HEK293 (cell line): ENCODE measurements around the gene TLK1.
A peak's percentile ranks its signal among the peaks of the same experiment; 100 is the strongest.

Experiments used
- CTCF ChIA-PET: fragments of 350-600 bp; formaldehyde crosslinking; extraction: SDS; loops from one replicate; lab custom pipeline; 2021; ENCODE audit warnings: antibody characterized with exemption; lab: Yijun Ruan, JAX
- POLR2A ChIA-PET: fragments of 300-600 bp; formaldehyde crosslinking; extraction: SDS; loops from one replicate; lab custom pipeline; 2020; ENCODE audit warnings: antibody characterized with exemption, inconsistent platforms; lab: Yijun Ruan, JAX
- H3K27ac ChIP-seq: fragments of 200-500 bp; sonication (Bioruptor generic); 2 replicates; pipeline ENCODE4 v1.5.1; 2014; ENCODE audit warnings: low read depth, low read length, control low read depth, inconsistent platforms; ENCODE audit errors: extremely low read depth
- H3K36me3 ChIP-seq, 2 experiments: fragments of 200-500 bp in 1 of 2; sonication (Bioruptor generic) in 1 of 2; 1 replicate in 1 of 2; 2 replicates in 1 of 2; pipeline ENCODE4 v1.5.1; 2014 to 2017; ENCODE audit warnings: inconsistent platforms in 2 of 2, low read length in 2 of 2; ENCODE audit not compliant: control insufficient read depth in 2 of 2, insufficient read depth in 1 of 2
- H3K4me1 ChIP-seq: fragments of 200-500 bp; sonication (Bioruptor generic); 2 replicates; pipeline ENCODE4 v1.5.1; 2014; ENCODE audit warnings: mild to moderate bottlenecking, low read length, inconsistent platforms; ENCODE audit not compliant: control insufficient read depth, insufficient read depth
- H3K4me3 ChIP-seq: 2 replicates; pipeline ENCODE4 v1.5.1; 2011; ENCODE audit warnings: low read depth, mild to moderate bottlenecking, control low read depth, low read length, moderate library complexity
- H3K9me3 ChIP-seq: fragments of 200-500 bp; sonication (Bioruptor generic); 2 replicates; pipeline ENCODE4 v1.5.1; 2014; ENCODE audit warnings: low read depth, low read length, inconsistent platforms; ENCODE audit not compliant: control insufficient read depth, insufficient read depth
- EGR2 ChIP-seq: fragments of 450-650 bp; formaldehyde crosslinking; IDR thresholded peaks from 2 replicates; pipeline ENCODE4 v1.5.1; 2016; ENCODE audit warnings: low read depth, missing biosample characterization, missing genetic modification characterization
- HIC1 ChIP-seq: fragments of 450-650 bp; formaldehyde crosslinking; IDR thresholded peaks from 2 replicates; pipeline ENCODE4 v1.5.1; 2016; ENCODE audit warnings: missing biosample characterization, missing genetic modification characterization
- HOXA7 ChIP-seq: sonication (generic); formaldehyde crosslinking; IDR thresholded peaks from 2 replicates; pipeline ENCODE4 v1.8.1; 2022; ENCODE audit warnings: missing genetic modification reagents, borderline replicate concordance
- HOXD13 ChIP-seq: sonication (generic); formaldehyde crosslinking; IDR thresholded peaks from 2 replicates; pipeline ENCODE4 v1.8.0; 2022; ENCODE audit warnings: missing genetic modification reagents, borderline replicate concordance
- KLF9 ChIP-seq: fragments of 450-650 bp; formaldehyde crosslinking; IDR thresholded peaks from 2 replicates; pipeline ENCODE4 v1.5.1; 2016; ENCODE audit warnings: missing biosample characterization, missing genetic modification characterization, low read depth
- PRDM6 ChIP-seq: fragments of 450-650 bp; formaldehyde crosslinking; IDR thresholded peaks from 2 replicates; pipeline ENCODE4 v1.5.1; 2017; ENCODE audit warnings: missing biosample characterization, missing genetic modification characterization
- SCRT2 ChIP-seq: fragments of 450-650 bp; formaldehyde crosslinking; IDR thresholded peaks from 2 replicates; pipeline ENCODE4 v1.5.1; 2016; ENCODE audit warnings: missing biosample characterization, missing genetic modification characterization
- TCF7L2 ChIP-seq: IDR thresholded peaks from 2 replicates; pipeline ENCODE4 v1.6.1; 2011; ENCODE audit warnings: low read depth, mild to moderate bottlenecking, inconsistent platforms, low read length, moderate library complexity, borderline replicate concordance
- TSHZ1 ChIP-seq: fragments of 450-650 bp; formaldehyde crosslinking; IDR thresholded peaks from 2 replicates; pipeline ENCODE4 v1.5.1; 2016; ENCODE audit warnings: missing biosample characterization, missing genetic modification characterization, borderline replicate concordance
- WT1 ChIP-seq: fragments of 450-650 bp; formaldehyde crosslinking; IDR thresholded peaks from 2 replicates; pipeline ENCODE4 v1.5.1; 2016; ENCODE audit warnings: missing biosample characterization, missing genetic modification characterization
- YY2 ChIP-seq: fragments of 450-650 bp; formaldehyde crosslinking; IDR thresholded peaks from 2 replicates; pipeline ENCODE4 v1.5.1; 2016; ENCODE audit warnings: missing biosample characterization, missing genetic modification characterization
- ZBTB21 ChIP-seq: fragments of 450-650 bp; formaldehyde crosslinking; IDR thresholded peaks from 2 replicates; pipeline ENCODE4 v1.5.1; 2017; ENCODE audit warnings: missing biosample characterization, missing genetic modification characterization
- ZBTB48 ChIP-seq: fragments of 450-650 bp; formaldehyde crosslinking; IDR thresholded peaks from 2 replicates; pipeline ENCODE4 v1.5.1; 2016; ENCODE audit warnings: missing biosample characterization, missing genetic modification characterization
- ZFHX2 ChIP-seq: fragments of 450-650 bp; formaldehyde crosslinking; conservative IDR thresholded peaks from 2 replicates; pipeline ENCODE4 v1.5.1; 2016; ENCODE audit warnings: missing biosample characterization, missing genetic modification characterization
- ZNF148 ChIP-seq: fragments of 450-650 bp; formaldehyde crosslinking; IDR thresholded peaks from 2 replicates; pipeline ENCODE4 v1.5.0; 2017; ENCODE audit warnings: missing biosample characterization, missing genetic modification characterization, borderline replicate concordance
- ZNF2 ChIP-seq: fragments of 450-650 bp; formaldehyde crosslinking; IDR thresholded peaks from 2 replicates; pipeline ENCODE4 v1.5.1; 2016; ENCODE audit warnings: missing biosample characterization, missing genetic modification characterization
- ZNF24 ChIP-seq: fragments of 450-650 bp; formaldehyde crosslinking; IDR thresholded peaks from 2 replicates; pipeline ENCODE4 v1.5.1; 2016; ENCODE audit warnings: missing biosample characterization, missing genetic modification characterization
- ZNF335 ChIP-seq: fragments of 450-650 bp; formaldehyde crosslinking; conservative IDR thresholded peaks from 2 replicates; pipeline ENCODE4 v1.5.1; 2016; ENCODE audit warnings: missing biosample characterization, missing genetic modification characterization
- ZNF488 ChIP-seq: fragments of 450-650 bp; formaldehyde crosslinking; IDR thresholded peaks from 2 replicates; pipeline ENCODE4 v1.5.1; 2016; ENCODE audit warnings: missing biosample characterization, missing genetic modification characterization
- ZNF549 ChIP-seq: fragments of 450-650 bp; IDR thresholded peaks from 2 replicates; pipeline ENCODE4 v1.5.1; 2018; ENCODE audit warnings: missing biosample characterization, missing genetic modification characterization, mild to moderate bottlenecking, inconsistent platforms, moderate library complexity
- ZNF560 ChIP-seq: fragments of 450-650 bp; formaldehyde crosslinking; IDR thresholded peaks from 2 replicates; pipeline ENCODE4 v1.5.1; 2017; ENCODE audit warnings: missing biosample characterization, missing genetic modification characterization, borderline replicate concordance
- ZNF600 ChIP-seq: fragments of 450-650 bp; formaldehyde crosslinking; IDR thresholded peaks from 2 replicates; pipeline ENCODE4 v1.5.1; 2016; ENCODE audit warnings: missing biosample characterization, missing genetic modification characterization
- ZNF629 ChIP-seq: fragments of 450-650 bp; formaldehyde crosslinking; IDR thresholded peaks from 2 replicates; pipeline ENCODE4 v1.5.1; 2017; ENCODE audit warnings: missing biosample characterization, missing genetic modification characterization
- ZNF76 ChIP-seq: fragments of 450-650 bp; formaldehyde crosslinking; IDR thresholded peaks from 2 replicates; pipeline ENCODE4; 2016; ENCODE audit warnings: low read depth, missing biosample characterization, missing genetic modification characterization, borderline replicate concordance
- ZNF768 ChIP-seq: fragments of 450-650 bp; formaldehyde crosslinking; IDR thresholded peaks from 2 replicates; pipeline ENCODE4 v1.5.1; 2018; ENCODE audit warnings: missing biosample characterization, mild to moderate bottlenecking, missing genetic modification characterization
- ZSCAN23 ChIP-seq: fragments of 450-650 bp; formaldehyde crosslinking; IDR thresholded peaks from 2 replicates; pipeline ENCODE4 v1.5.1; 2016; ENCODE audit warnings: missing biosample characterization, missing genetic modification characterization
- ZXDB ChIP-seq: fragments of 450-650 bp; formaldehyde crosslinking; IDR thresholded peaks from 2 replicates; pipeline ENCODE4 v1.5.1; 2016; ENCODE audit warnings: missing biosample characterization, missing genetic modification characterization

The TLK1 gene

GRCh38 chr2:171141320-171141719, 19.4 kb downstream of the TLK1 start (continued):
- no peak for TF ChIP-seq HOXA7 (CRISPR knock-in tag)
- TF ChIP-seq ZXDB, result no peak
- TF ChIP-seq ZBTB21 (tag by site-specific recombination), result no peak
- TF ChIP-seq HIC1 (tag by site-specific recombination), result no peak
- no peak for TF ChIP-seq ZNF335 (tag by site-specific recombination)
- TF ChIP-seq ZNF768 (tag by site-specific recombination), result no peak
- peak; percentile 70 for TF ChIP-seq SCRT2
- TF ChIP-seq ZNF560 (tag by site-specific recombination), result no peak
- TF ChIP-seq ZNF488 (tag by site-specific recombination), result no peak
- TF ChIP-seq HOXD13 (CRISPR knock-in tag), result no peak
- TF ChIP-seq PRDM6 (tag by site-specific recombination), result peak; percentile 37; the same call in 1 of the 2 replicates
- no peak for TF ChIP-seq EGR2 (tag by site-specific recombination)

- ChIA-PET POLR2A (no interaction called here), CTCF (no interaction called here)
- no peak for TF ChIP-seq ZNF600 (tag by site-specific recombination)
- TF ChIP-seq ZNF549 (tag by site-specific recombination), result no peak
- TF ChIP-seq ZNF629 (tag by site-specific recombination), result no peak
- no peak for TF ChIP-seq ZNF24
- TF ChIP-seq ZBTB48 (tag by site-specific recombination), result no peak
- TF ChIP-seq TSHZ1 (tag by site-specific recombination), result no peak
- no peak for TF ChIP-seq ZNF76
- TF ChIP-seq WT1 (tag by site-specific recombination), result no peak
- TF ChIP-seq ZFHX2, result no peak
- no peak for TF ChIP-seq TCF7L2
- TF ChIP-seq YY2 (tag by site-specific recombination), result no peak
- no peak for TF ChIP-seq ZNF148 (tag by site-specific recombination)
- no peak for TF ChIP-seq ZNF2
- no peak for TF ChIP-seq ZSCAN23 (tag by site-specific recombination)
- TF ChIP-seq KLF9 (tag by site-specific recombination), result no peak
- Histone ChIP-seq H3K4me1 (peaks cover 23% of the 10 kb centered on the region), H3K27ac (no peak overlapping the region), H3K36me3 (no peaks in the 10 kb centered on the region), H3K9me3 (no peaks in the 10 kb centered on the region), H3K4me3 (no peak overlapping the region)
Measured at GRCh38 chr2:171139860-171140259, 20.8 kb downstream of the TLK1 start.
